GM19468 (cell line): ENCODE measurements around the gene GPN1.
"Not testable (repeated sequence)": the region's sequence is repeated elsewhere in the genome, so short reads cannot be mapped to it uniquely, and the experiment has no call there.

Experiments used
- ATAC-seq: cut with Tn5 transposase; IDR thresholded peaks from one replicate; pipeline ENCODE4 v1.9.1; 2021; ENCODE audit warnings: mild to moderate bottlenecking, moderate library complexity, moderate number of reproducible peaks; ENCODE audit not compliant: unreplicated experiment; ENCODE audit errors: extremely low read depth

The GPN1 gene

GRCh38 chr2:27628767-27629709 lies at the start of gene GPN1, which contains the start of gene CCDC121:
Gene GPN1, plus strand, starts transcription at chr2:27629050. Its CDS starts 9 bp downstream, at chr2:27629059.
Gene CCDC121, minus strand, starts transcription at chr2:27629012. Its CDS starts 1,213 bp downstream, at chr2:27627799.
- peak; percentile 67 for ATAC-seq

GRCh38 chr2:27581417-27582128 lies 47.3 kb upstream of the GPN1 start:
- ATAC-seq: no peak

GRCh38 chr2:27582129-27582694 lies 46.6 kb upstream of the GPN1 start:
- ATAC-seq: no peak

GRCh38 chr2:27582695-27583389 lies 46.0 kb upstream of the GPN1 start, which contains the start of gene ZNF512:
Gene ZNF512, plus strand, starts transcription at chr2:27583042. Its CDS starts 71 bp downstream, at chr2:27583113.
- peak; percentile 81 for ATAC-seq

- ATAC-seq: no peak
Measured at GRCh38 chr2:27583390-27583915, 45.4 kb upstream of the GPN1 start.

- no peak for ATAC-seq
Measured at GRCh38 chr2:27584597-27584996, 44.3 kb upstream of the GPN1 start.

- ATAC-seq: no peak
Measured at GRCh38 chr2:27587025-27587424, 41.8 kb upstream of the GPN1 start.

GRCh38 chr2:27588308-27588707 lies 40.5 kb upstream of the GPN1 start:
- no peak for ATAC-seq

- no peak for ATAC-seq
Measured at GRCh38 chr2:27591745-27592144, 37.1 kb upstream of the GPN1 start.

GRCh38 chr2:27593240-27593639 lies 35.6 kb upstream of the GPN1 start:
- ATAC-seq: no peak

GRCh38 chr2:27594020-27594703 lies 34.7 kb upstream of the GPN1 start:
- not testable (repeated sequence) for ATAC-seq

GRCh38 chr2:27595412-27595811 lies 33.4 kb upstream of the GPN1 start:
- not testable (repeated sequence) for ATAC-seq

- ATAC-seq: no peak
Measured at GRCh38 chr2:27596627-27597026, 32.2 kb upstream of the GPN1 start.

- no peak for ATAC-seq
Measured at GRCh38 chr2:27606611-27607010, 22.2 kb upstream of the GPN1 start.

GRCh38 chr2:27613985-27614384 lies 14.9 kb upstream of the GPN1 start:
- ATAC-seq: no peak

GRCh38 chr2:27615316-27615715 lies 13.5 kb upstream of the GPN1 start:
- ATAC-seq: no peak

GRCh38 chr2:27621524-27621923 lies 7.3 kb upstream of the GPN1 start:
- no peak for ATAC-seq

- ATAC-seq: no peak
Measured at GRCh38 chr2:27622921-27623384, 5.9 kb upstream of the GPN1 start.

- no peak for ATAC-seq
Measured at GRCh38 chr2:27624943-27625342, 3.9 kb upstream of the GPN1 start.
